GM12878 (cell line): Measurements from ENCODE around the gene PFKL. TPM values are rescaled to one million over a fixed set of nuclear protein-coding genes. Genes with fewer than 3 reads are reported as not detected.

Experiments used
- ATAC-seq: fragments of 200-7000 bp; cut with Tn5 transposase; 3 replicates; pipeline ENCODE4 v1.9.1; 2020; ENCODE audit warnings: mild to moderate bottlenecking, moderate library complexity
- BruUV-seq: library from RNA; stranded (reverse); fragments of 400-500 nt; replicated peaks from 2 replicates; lab custom pipeline; 2021; lab: Mats Ljungman, UMichigan
- CTCF ChIA-PET: fragments of 300-600 bp; sonication (Branson Sonifier 250); formaldehyde crosslinking; extraction: SDS; loops from one replicate; lab custom pipeline; 2021; ENCODE audit warnings: inconsistent platforms; lab: Yijun Ruan, JAX
- POLR2A ChIA-PET: fragments of 350-600 bp; formaldehyde crosslinking; extraction: SDS; loops from one replicate; lab custom pipeline; 2021; ENCODE audit warnings: inconsistent platforms; lab: Charles Lee
- RAD21 ChIA-PET: fragments of 300-600 bp; sonication (Branson Sonifier 250); formaldehyde crosslinking; loops from one replicate; lab custom pipeline; 2023; ENCODE audit warnings: antibody characterized with exemption; ENCODE audit not compliant: unreplicated experiment; lab: Charles Lee
- SMC1A ChIA-PET: fragments of 300-600 bp; sonication (Branson Sonifier 250); formaldehyde crosslinking; loops from one replicate; lab custom pipeline; 2023; ENCODE audit not compliant: unreplicated experiment, uncharacterized antibody; lab: Charles Lee
- DNase-seq: peaks from one replicate; pipeline ENCODE4 v3.0.0-alpha.2; 2011; ENCODE audit warnings: low read depth, low spot score
- FAIRE-seq: peaks from 3 replicates; lab custom pipeline; 2011; peaks lifted over from hg19 to GRCh38; lab: Jason Lieb, UNC
- H2AFZ ChIP-seq: 2 replicates; pipeline ENCODE4 v1.6.0; 2011; ENCODE audit warnings: low read depth, low read length, control low read depth; ENCODE audit not compliant: control insufficient read depth
- H3K27ac ChIP-seq: 2 replicates; pipeline ENCODE4 v1.5.1; 2011; ENCODE audit warnings: control low read depth; ENCODE audit not compliant: control insufficient read depth, insufficient read depth
- H3K27me3 ChIP-seq, 2 experiments: replicated peaks in 1 of 2; 2 replicates each; pipeline versions ENCODE4 v1.6.0 to v1.6.1; 2011; ENCODE audit warnings: low read length in 1 of 2; ENCODE audit not compliant: control insufficient read depth in 2 of 2, insufficient read depth in 2 of 2
- H3K36me3 ChIP-seq, 2 experiments: 2 replicates each; pipeline ENCODE4 v1.5.1; 2011; ENCODE audit warnings: low read length in 1 of 2; ENCODE audit not compliant: control insufficient read depth in 2 of 2, insufficient read depth in 2 of 2
- H3K4me1 ChIP-seq: 2 replicates; pipeline ENCODE4 v1.6.1; 2011; ENCODE audit warnings: mild to moderate bottlenecking, low read length, moderate library complexity, mixed read lengths; ENCODE audit not compliant: control insufficient read depth, insufficient read depth
- H3K4me2 ChIP-seq: 2 replicates; pipeline ENCODE4 v1.6.0; 2011; ENCODE audit warnings: control low read depth; ENCODE audit not compliant: control insufficient read depth, insufficient read depth
- H3K4me3 ChIP-seq: fragments of 200-600 bp; sonication (generic); 2 replicates; pipeline ENCODE4 v1.5.1; 2016
- H3K79me2 ChIP-seq: 2 replicates; pipeline ENCODE4 v1.6.0; 2011; ENCODE audit warnings: low read length; ENCODE audit not compliant: control insufficient read depth, insufficient read depth
- H3K9ac ChIP-seq: 2 replicates; pipeline ENCODE4 v1.8.0; 2011; ENCODE audit warnings: low read length, control low read depth, mixed read lengths; ENCODE audit not compliant: control insufficient read depth, insufficient read depth
- H3K9me3 ChIP-seq: replicated peaks from 3 replicates; pipeline ENCODE4 v1.5.1; 2011; ENCODE audit warnings: mild to moderate bottlenecking, low read length; ENCODE audit not compliant: control insufficient read depth, insufficient read depth
- H4K20me1 ChIP-seq: 2 replicates; pipeline ENCODE4 v1.6.0; 2011; ENCODE audit not compliant: control insufficient read depth, insufficient read depth
- ASH2L ChIP-seq: fragments of 300-600, 200-600 bp; sonication (generic); IDR thresholded peaks from 2 replicates; pipeline ENCODE4 v1.6.1; 2017; ENCODE audit warnings: low read depth, mild to moderate bottlenecking, borderline replicate concordance
- ATF7 ChIP-seq: fragments of 450-650 bp; IDR thresholded peaks from 2 replicates; pipeline ENCODE4 v1.6.1; 2016; ENCODE audit warnings: low read depth, mild to moderate bottlenecking
- E2F4 ChIP-seq: IDR thresholded peaks from 2 replicates; pipeline ENCODE4 v1.6.1; 2012; ENCODE audit warnings: low read depth, low read length, improper control_type of control experiment
- ELK1 ChIP-seq: IDR thresholded peaks from 2 replicates; pipeline ENCODE4 v1.6.1; 2012; ENCODE audit warnings: low read depth, low read length, improper control_type of control experiment
- HCFC1 ChIP-seq: fragments of 150-350 bp; IDR thresholded peaks from 2 replicates; pipeline ENCODE4 v1.6.1; 2014; ENCODE audit warnings: low read length
- HSF1 ChIP-seq: fragments of 150-350 bp; IDR thresholded peaks from 2 replicates; pipeline ENCODE4 v1.6.1; 2014; ENCODE audit warnings: mild to moderate bottlenecking, low read depth, low read length
- JUND ChIP-seq: IDR thresholded peaks from 2 replicates; pipeline ENCODE4 v1.6.1; 2012; ENCODE audit warnings: low read depth, mild to moderate bottlenecking, low read length, improper control_type of control experiment, moderate library complexity
- KAT2A ChIP-seq: conservative IDR thresholded peaks from 2 replicates; pipeline ENCODE4 v1.6.1; 2011; ENCODE audit warnings: low read depth, low read length; ENCODE audit not compliant: control insufficient read depth
- NFYB ChIP-seq: IDR thresholded peaks from 2 replicates; pipeline ENCODE4 v1.6.1; 2011; ENCODE audit warnings: low read depth, mild to moderate bottlenecking, low read length, improper control_type of control experiment, moderate library complexity; ENCODE audit not compliant: insufficient read depth
- NRF1 ChIP-seq: conservative IDR thresholded peaks from 2 replicates; pipeline ENCODE4 v1.6.1; 2011; ENCODE audit warnings: mild to moderate bottlenecking, low read depth, low read length, improper control_type of control experiment
- RFX5 ChIP-seq: IDR thresholded peaks from 2 replicates; pipeline ENCODE4 v1.6.1; 2011; ENCODE audit warnings: low read depth, low read length, improper control_type of control experiment
- RUNX3 ChIP-seq: IDR thresholded peaks from 2 replicates; pipeline ENCODE4 v1.6.1; 2012; ENCODE audit warnings: low read length, inconsistent platforms
- SIN3A ChIP-seq: IDR thresholded peaks from 2 replicates; pipeline ENCODE4 v1.6.1; 2012; ENCODE audit warnings: low read depth, low read length, improper control_type of control experiment
- SMARCA5 ChIP-seq: fragments of 450-650 bp; IDR thresholded peaks from 2 replicates; pipeline ENCODE4 v1.6.1; 2017; ENCODE audit warnings: mild to moderate bottlenecking
- SREBF1 ChIP-seq: IDR thresholded peaks from 2 replicates; pipeline ENCODE4 v1.6.1; 2012; ENCODE audit warnings: mild to moderate bottlenecking, low read length
- SUZ12 ChIP-seq: fragments of 200-600 bp; sonication (generic); IDR thresholded peaks from one replicate; pipeline ENCODE4 v1.6.1; 2018; ENCODE audit warnings: antibody characterized with exemption, mild to moderate bottlenecking; ENCODE audit not compliant: unreplicated experiment
- YY1 ChIP-seq: IDR thresholded peaks from 2 replicates; pipeline ENCODE4 v1.6.1; 2011; ENCODE audit warnings: low read depth, mild to moderate bottlenecking, low read length
- ZBTB11 ChIP-seq: fragments of 450-650 bp; formaldehyde crosslinking; IDR thresholded peaks from 2 replicates; pipeline ENCODE4 v1.5.0; 2022; ENCODE audit warnings: mild to moderate bottlenecking, missing genetic modification characterization
- WGBS: methylation state at CpG from one replicate; pipeline ENCODE4 v1.1.6; 2016; ENCODE audit warnings: low lambda C conversion rate; ENCODE audit not compliant: insufficient replicate concordance, insufficient coverage; ENCODE audit errors: missing lambda C conversion rate; 5-methylcytosine and 5-hydroxymethylcytosine counted together
- in situ Hi-C: fragments of 300-500 bp; cut with MboI; formaldehyde crosslinking; loops from 9 replicates; pipeline ENCODE4 v1.14.3; 2018; ENCODE audit warnings: mixed read lengths
- intact Hi-C: fragments of 100-400 bp; cut with micrococcal nuclease; formaldehyde crosslinking; loops from one replicate; pipeline ENCODE4 v1.14.2; 2022; ENCODE audit not compliant: unreplicated experiment
- polyA plus RNA-seq, 11 experiments: library from polyadenylated mRNA; depleted of rRNA in 4 of 11; unstranded in 6 of 11; stranded (reverse) in 5 of 11; fragments of >200 nt; fragmentation: Nextera tagmentation in 4 of 11; fragmentation: Illumina TruSeq in 1 of 11; extraction: Ambion mirVana in 4 of 11; extraction: Trizol in 1 of 11; gene quantifications; 1 replicate in 1 of 11; 2 replicates in 10 of 11; pipeline versions ENCODE4 v1.2.1 to v1.2.3, GENCODE V29; 2011 to 2016; ENCODE audit warnings: inconsistent platforms in 2 of 11, missing spikeins in 2 of 11, low read depth in 1 of 11
- total RNA-seq, 4 experiments: library from RNA; depleted of rRNA in 3 of 4; stranded (reverse); fragments of >200 nt in 3 of 4; fragmentation: Illumina TruSeq in 1 of 4; extraction: Trizol in 1 of 4; gene quantifications; 2 replicates each; pipeline versions ENCODE4 v1.2.1 to v1.2.3, GENCODE V29; 2013 to 2021

PFKL gene
- total and polyA plus RNA-seq, 10 of the 15 experiments (the other 5 are each of a cell fraction or from before 2014, with no cell fraction given): 1.2 to 192 (median 112) TPM

- H3K79me2 ChIP-seq: no peaks in the 10 kb centered on the region
- H3K9me3 ChIP-seq: no peaks in the 10 kb centered on the region
- intact Hi-C loops: no loop called here
- ATAC-seq (no peak), DNase-seq (no peak), FAIRE-seq (no peak)
- CTCF ChIA-PET: interaction anchor here (0.6 kb wide), 1 partner anchor 133 kb away, joined by 3 read pairs; no protein-coding TSS in a partner anchor
- H4K20me1 ChIP-seq: no peaks in the 10 kb centered on the region
- no peak overlapping the region for H3K4me2 ChIP-seq
- H3K4me3 ChIP-seq: no peak overlapping the region
- in situ Hi-C loops: no loop called here
- no peak overlapping the region for H2AFZ ChIP-seq
- no peak overlapping the region for H3K27ac ChIP-seq
- RAD21 ChIA-PET: no interaction called here
- no peaks in the 10 kb centered on the region; the same call in 1 of the 2 replicates for H3K4me1 ChIP-seq
- no peaks in the 10 kb centered on the region; a peak in 1 of 4 replicates for H3K27me3 ChIP-seq
- no peak overlapping the region for H3K9ac ChIP-seq
- no peaks in the 10 kb centered on the region for H3K36me3 ChIP-seq
- no peak for TF ChIP-seq RFX5
- TF ChIP-seq ELK1: no peak
- TF ChIP-seq E2F4: no peak
- TF ChIP-seq NRF1: no peak
- TF ChIP-seq HSF1: no peak
- TF ChIP-seq NFYB: no peak
- no peak for TF ChIP-seq SMARCA5
- no peak for TF ChIP-seq JUND
- TF ChIP-seq HCFC1: no peak
- TF ChIP-seq ASH2L: no peak
- TF ChIP-seq ATF7: no peak
- no peak for TF ChIP-seq SREBF1
- TF ChIP-seq YY1: no peak
- no peak for TF ChIP-seq KAT2A
- TF ChIP-seq SUZ12: no peak
- TF ChIP-seq RUNX3: no peak
- no peak for TF ChIP-seq SIN3A
- no peak for TF ChIP-seq ZBTB11 (CRISPR knock-in tag)
- POLR2A ChIA-PET: no interaction called here
- BruUV-seq: no TSS peak
- WGBS: 28% methylated on average over 11 of the region's 11 CpGs
- SMC1A ChIA-PET: no interaction called here
Observed at GRCh38 chr21:44345495-44345894, 45.6 kb downstream of the PFKL start.
